Measurements from ENCODE around the gene GNB1L. TPM values are rescaled to one million over a fixed set of nuclear protein-coding genes. Genes with fewer than 3 reads are reported as not detected.

The GNB1L gene
- total and polyA plus RNA-seq, 9 of the 15 experiments (the other 6 are each of a cell fraction or from before 2014, with no cell fraction given): 0.56 to 50.5 (median 10.2) TPM

DNA sequence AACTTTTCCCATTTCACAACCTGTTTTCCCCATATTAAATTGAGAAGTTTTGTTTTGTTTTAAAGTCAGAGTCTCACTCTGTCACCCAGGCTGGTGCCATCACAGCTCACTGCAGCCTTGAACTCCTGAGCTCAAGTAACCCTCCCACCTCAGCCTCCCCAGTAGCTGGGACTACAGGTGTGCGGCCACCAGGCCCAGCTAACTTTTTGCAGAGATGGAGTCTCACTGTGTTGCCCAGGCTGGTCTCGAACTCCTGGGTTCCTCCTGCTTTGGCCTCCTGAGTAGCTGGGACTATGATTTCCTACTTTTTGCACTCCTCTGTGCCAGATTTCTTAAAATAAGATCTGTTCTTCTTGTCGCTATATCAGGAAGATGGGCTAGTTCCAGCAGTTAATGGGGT, 44.9 kb downstream of the GNB1L start (continued):
- TF ChIP-seq, protein P1, sequence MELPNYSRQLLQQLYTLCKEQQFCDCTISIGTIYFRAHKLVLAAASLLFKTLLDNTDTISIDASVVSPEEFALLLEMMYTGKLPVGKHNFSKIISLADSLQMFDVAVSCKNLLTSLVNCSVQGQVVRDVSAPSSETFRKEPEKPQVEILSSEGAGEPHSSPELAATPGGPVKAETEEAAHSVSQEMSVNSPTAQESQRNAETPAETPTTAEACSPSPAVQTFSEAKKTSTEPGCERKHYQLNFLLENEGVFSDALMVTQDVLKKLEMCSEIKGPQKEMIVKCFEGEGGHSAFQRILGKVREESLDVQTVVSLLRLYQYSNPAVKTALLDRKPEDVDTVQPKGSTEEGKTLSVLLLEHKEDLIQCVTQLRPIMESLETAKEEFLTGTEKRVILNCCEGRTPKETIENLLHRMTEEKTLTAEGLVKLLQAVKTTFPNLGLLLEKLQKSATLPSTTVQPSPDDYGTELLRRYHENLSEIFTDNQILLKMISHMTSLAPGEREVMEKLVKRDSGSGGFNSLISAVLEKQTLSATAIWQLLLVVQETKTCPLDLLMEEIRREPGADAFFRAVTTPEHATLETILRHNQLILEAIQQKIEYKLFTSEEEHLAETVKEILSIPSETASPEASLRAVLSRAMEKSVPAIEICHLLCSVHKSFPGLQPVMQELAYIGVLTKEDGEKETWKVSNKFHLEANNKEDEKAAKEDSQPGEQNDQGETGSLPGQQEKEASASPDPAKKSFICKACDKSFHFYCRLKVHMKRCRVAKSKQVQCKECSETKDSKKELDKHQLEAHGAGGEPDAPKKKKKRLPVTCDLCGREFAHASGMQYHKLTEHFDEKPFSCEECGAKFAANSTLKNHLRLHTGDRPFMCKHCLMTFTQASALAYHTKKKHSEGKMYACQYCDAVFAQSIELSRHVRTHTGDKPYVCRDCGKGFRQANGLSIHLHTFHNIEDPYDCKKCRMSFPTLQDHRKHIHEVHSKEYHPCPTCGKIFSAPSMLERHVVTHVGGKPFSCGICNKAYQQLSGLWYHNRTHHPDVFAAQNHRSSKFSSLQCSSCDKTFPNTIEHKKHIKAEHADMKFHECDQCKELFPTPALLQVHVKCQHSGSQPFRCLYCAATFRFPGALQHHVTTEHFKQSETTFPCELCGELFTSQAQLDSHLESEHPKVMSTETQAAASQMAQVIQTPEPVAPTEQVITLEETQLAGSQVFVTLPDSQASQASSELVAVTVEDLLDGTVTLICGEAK (IDR thresholded peaks at IDR 0.05): no peak
- TF ChIP-seq, protein P1 (CRISPR knock-in tag; IDR thresholded peaks at IDR 0.05): peak; percentile 60; the same call in 1 of the 2 replicates
- TF ChIP-seq, protein P2, sequence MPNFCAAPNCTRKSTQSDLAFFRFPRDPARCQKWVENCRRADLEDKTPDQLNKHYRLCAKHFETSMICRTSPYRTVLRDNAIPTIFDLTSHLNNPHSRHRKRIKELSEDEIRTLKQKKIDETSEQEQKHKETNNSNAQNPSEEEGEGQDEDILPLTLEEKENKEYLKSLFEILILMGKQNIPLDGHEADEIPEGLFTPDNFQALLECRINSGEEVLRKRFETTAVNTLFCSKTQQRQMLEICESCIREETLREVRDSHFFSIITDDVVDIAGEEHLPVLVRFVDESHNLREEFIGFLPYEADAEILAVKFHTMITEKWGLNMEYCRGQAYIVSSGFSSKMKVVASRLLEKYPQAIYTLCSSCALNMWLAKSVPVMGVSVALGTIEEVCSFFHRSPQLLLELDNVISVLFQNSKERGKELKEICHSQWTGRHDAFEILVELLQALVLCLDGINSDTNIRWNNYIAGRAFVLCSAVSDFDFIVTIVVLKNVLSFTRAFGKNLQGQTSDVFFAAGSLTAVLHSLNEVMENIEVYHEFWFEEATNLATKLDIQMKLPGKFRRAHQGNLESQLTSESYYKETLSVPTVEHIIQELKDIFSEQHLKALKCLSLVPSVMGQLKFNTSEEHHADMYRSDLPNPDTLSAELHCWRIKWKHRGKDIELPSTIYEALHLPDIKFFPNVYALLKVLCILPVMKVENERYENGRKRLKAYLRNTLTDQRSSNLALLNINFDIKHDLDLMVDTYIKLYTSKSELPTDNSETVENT (CRISPR knock-in tag; IDR thresholded peaks at IDR 0.05): 0 out of 2 replicates have a peak, but pooled peaks have one; percentile 8
